ENCODE measurements around the gene PLXNA2.

PLXNA2 gene

DNA sequence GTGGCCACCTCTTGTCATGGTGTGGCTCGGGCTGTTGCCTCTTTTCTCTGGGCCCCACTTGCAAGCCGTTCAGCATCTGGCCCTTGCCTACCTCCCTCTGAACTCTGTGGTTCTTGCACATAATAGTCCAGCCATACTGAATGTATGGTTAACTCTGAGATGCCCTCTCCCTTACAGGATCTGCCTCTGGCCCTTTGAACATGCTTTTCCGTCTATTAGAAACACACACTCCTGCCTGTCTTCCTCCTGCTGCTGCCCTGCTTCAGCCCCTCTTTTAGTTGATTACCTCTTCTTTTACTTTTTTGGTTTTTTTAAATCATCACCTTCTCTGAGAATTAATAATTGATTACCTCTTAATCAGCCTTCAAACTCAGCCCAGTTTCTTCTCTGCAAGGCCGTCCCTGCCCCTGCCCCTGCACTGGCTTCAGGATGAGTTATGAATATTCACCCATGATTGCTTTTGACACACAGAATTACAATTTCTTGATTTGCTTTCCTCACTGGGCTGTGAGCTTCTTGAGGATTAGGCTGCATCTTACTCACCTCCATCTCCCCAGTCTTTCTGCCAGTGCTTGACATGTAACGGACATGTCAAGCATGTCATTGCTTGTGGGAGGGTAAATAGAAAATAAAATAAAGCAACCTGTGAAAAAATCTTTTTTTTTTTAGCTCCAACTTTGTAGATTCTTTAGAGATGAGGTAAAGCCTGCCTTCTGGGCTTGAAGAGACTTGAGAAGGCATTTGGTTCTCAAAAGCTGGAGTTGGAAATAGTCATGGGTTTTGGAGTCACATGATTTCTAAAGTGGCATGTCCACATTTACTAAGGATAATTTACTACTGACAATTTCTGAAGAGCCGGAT lies 158.3 kb downstream of the PLXNA2 start:
- DNase-seq (ENCODE audit: extremely low read depth, low read depth) = no peak
- TF ChIP-seq, protein P1, sequence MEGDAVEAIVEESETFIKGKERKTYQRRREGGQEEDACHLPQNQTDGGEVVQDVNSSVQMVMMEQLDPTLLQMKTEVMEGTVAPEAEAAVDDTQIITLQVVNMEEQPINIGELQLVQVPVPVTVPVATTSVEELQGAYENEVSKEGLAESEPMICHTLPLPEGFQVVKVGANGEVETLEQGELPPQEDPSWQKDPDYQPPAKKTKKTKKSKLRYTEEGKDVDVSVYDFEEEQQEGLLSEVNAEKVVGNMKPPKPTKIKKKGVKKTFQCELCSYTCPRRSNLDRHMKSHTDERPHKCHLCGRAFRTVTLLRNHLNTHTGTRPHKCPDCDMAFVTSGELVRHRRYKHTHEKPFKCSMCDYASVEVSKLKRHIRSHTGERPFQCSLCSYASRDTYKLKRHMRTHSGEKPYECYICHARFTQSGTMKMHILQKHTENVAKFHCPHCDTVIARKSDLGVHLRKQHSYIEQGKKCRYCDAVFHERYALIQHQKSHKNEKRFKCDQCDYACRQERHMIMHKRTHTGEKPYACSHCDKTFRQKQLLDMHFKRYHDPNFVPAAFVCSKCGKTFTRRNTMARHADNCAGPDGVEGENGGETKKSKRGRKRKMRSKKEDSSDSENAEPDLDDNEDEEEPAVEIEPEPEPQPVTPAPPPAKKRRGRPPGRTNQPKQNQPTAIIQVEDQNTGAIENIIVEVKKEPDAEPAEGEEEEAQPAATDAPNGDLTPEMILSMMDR (IDR thresholded peaks at IDR 0.05; ENCODE audit: low read depth, low read length) = no peak

DNA sequence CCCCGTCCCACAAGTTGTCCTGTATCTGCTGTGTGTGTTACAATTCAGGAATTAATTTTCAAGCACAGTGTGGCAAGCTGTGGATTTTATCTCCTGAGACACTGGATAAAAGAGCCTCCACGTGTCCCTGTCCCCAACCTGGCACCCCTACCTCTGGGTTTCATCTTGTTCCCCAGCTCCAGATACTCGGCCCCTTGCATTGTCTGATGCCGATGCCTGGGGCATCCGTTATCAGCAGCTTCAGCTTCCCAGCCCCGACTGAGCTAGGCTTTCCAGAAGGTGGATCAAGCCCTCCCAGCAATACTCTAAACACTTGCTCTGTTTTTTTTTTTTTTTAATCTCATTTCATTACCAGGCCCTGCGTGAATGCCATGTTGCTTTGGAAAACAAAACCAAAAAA lies 159.4 kb downstream of the PLXNA2 start:
- no peak for DNase-seq (ENCODE audit: extremely low read depth, low read depth)
- TF ChIP-seq, protein P1 (IDR thresholded peaks at IDR 0.05; ENCODE audit: low read depth, low read length) = no peak

DNA sequence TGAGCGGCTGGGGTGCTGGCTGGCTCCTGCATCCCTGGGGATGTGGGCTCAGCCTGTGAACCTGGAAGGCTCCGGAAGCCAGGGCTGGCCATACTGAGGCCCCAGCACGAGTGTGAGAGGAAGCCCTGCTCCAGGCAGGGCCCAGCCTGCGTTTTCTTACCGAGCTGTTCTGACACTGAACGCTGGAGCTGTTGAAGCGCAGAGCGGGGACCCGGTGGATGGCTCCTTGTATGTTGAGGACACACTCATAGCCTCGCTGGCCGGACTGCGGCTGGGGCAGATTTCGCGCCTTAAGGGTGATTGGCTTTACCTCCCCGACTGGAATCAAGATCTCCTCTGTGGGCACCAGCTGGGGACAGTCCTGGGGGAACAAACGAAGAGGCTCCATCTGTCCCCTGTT lies 160.0 kb downstream of the PLXNA2 start:
- DNase-seq (ENCODE audit: extremely low read depth, low read depth) = no peak
- TF ChIP-seq, protein P1 (IDR thresholded peaks at IDR 0.05; ENCODE audit: low read depth, low read length) = no peak

DNA sequence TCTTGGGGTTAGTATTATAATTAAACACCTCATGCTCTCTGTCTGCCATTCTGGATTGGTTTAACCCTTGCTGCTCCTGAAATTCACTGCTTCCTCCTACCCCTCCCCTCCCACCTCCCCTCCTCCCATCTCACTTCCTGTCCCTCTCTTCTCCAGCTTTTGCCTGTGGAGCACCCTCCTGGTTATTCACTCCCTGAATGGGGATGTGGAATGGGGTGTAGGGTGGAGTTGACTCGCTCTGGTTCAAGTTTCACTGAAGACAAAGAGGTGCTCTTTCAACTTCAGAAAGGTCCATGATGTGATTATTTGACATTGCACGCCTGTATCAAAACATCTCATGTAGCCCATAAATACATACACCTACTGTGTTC lies 160.5 kb downstream of the PLXNA2 start:
- no peak for DNase-seq (ENCODE audit: extremely low read depth, low read depth)
- TF ChIP-seq, protein P1 (IDR thresholded peaks at IDR 0.05; ENCODE audit: low read depth, low read length) = no peak

DNA sequence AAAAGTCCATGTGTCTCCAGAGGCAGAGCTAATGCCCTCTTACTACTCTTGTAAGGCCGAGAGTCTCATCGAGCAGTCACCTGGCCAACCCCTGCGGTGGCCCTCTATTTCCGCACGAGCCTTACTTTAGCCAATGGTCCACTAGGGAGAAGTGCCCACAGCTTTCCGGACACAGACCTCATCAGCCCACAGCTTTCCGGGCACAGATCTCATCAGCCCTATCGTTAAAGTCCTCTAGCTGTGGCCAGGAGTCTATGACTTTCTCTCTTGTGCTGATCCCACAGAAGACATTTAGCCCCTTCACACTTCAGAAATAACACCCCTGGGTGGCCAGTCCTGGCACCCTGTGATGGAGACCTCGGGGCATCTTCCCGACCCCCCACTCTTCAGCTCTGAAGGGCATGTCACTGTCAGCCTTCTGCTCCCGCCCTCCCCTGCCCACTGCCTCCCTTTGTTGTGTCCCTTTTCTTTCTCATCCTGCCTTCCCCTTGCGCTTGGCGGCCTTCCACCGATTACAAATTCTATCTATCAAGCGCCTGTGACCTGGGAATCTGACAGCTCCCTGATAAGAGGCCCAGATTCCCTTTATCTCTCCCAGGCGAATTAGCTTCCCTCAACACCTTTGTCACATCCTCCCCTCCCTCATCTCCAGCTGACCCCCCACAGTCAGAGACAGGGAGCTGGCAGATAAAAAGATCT lies 161.0 kb downstream of the PLXNA2 start:
- no peak for DNase-seq (ENCODE audit: extremely low read depth, low read depth)
- TF ChIP-seq, protein P1 (IDR thresholded peaks at IDR 0.05; ENCODE audit: low read depth, low read length) = no peak

DNA sequence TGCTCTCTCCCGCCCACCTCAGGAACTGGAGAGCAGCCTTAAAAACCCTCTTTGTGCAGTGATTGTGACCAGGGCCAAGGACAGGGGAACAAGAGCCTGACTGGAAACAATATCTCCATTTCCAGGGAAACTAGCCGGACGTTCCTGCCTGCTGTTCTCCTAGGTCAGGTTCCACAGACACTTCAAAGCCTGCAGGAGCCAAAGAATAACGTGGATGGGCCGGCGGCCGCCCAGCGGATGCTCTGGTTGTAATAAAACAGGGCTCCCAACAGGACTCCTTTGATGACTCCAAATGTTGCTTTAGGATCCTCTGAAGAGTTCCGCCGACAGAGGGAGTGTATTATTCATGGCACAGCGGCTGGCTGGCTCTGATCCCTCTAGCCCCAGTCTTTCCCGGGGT lies 162.2 kb downstream of the PLXNA2 start:
- TF ChIP-seq, protein P1 (IDR thresholded peaks at IDR 0.05; ENCODE audit: low read depth, low read length) = no peak

More for the DNA sequence above, 162.2 kb downstream of the PLXNA2 start:
- no peak for DNase-seq (ENCODE audit: extremely low read depth, low read depth)
